DOHH2 (cell line): ENCODE data around the gene ZNF219.

Experiments
- EZH2phosphoT487 ChIP-seq: fragments of 200-600 bp; sonication (generic); IDR thresholded peaks from 2 replicates; pipeline ENCODE4 v1.6.1; 2017; ENCODE audit warnings: borderline replicate concordance, mild to moderate bottlenecking, antibody characterized with exemption, low read length, moderate library complexity, mixed read lengths
- TF ChIP-seq, protein P1 (sequence below): fragments of 200-600 bp; sonication (generic); IDR thresholded peaks from one replicate; pipeline ENCODE4 v1.5.1; 2014; ENCODE audit warnings: antibody characterized with exemption, mild to moderate bottlenecking, low read depth, low read length; ENCODE audit not compliant: poor library complexity, severe bottlenecking

DNA sequence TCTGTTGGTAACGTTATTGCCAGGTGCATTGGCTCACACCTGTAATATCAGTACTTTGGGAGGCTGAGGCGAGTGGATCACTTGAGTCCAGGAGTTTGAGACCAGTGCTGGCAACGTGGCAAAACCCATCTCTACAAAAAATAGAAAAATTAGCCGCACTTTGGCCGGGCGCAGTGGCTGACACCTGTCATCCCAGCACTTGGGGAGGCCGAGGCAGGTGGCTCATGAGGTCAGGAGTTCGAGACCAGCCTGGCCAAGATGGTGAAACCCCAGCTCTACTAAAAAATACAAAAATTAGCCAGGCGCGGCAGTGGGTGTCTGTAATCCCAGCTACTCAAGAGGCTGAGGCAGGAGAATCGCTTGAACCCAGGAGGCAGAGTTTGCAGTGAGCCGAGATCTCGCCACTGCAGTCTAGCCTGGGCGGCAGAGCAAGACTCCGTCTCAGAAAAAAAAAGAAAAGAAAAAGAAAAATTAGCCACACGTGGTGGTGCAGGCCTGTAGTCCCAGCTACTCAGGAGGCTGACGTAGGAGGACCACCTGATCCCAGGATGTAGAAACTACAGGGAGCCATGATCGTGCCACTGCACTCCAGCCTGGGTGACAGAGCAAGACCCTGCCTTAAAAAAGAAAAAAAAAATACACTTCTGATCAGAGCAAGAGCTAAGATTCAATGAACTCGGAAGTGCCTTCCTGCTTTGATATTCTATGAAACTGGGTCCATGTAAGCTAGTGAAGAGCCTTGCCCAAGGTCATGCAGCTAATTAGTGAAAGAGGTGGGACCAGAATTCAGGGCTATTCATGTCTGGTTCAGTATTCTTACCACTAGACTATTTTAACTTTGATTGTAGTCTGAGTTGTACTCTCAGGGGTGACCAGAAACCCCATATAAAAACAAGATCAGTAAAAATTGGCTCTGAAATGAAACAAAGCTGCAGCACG, 45.0 kb downstream of the ZNF219 start:
- TF ChIP-seq, protein P1, sequence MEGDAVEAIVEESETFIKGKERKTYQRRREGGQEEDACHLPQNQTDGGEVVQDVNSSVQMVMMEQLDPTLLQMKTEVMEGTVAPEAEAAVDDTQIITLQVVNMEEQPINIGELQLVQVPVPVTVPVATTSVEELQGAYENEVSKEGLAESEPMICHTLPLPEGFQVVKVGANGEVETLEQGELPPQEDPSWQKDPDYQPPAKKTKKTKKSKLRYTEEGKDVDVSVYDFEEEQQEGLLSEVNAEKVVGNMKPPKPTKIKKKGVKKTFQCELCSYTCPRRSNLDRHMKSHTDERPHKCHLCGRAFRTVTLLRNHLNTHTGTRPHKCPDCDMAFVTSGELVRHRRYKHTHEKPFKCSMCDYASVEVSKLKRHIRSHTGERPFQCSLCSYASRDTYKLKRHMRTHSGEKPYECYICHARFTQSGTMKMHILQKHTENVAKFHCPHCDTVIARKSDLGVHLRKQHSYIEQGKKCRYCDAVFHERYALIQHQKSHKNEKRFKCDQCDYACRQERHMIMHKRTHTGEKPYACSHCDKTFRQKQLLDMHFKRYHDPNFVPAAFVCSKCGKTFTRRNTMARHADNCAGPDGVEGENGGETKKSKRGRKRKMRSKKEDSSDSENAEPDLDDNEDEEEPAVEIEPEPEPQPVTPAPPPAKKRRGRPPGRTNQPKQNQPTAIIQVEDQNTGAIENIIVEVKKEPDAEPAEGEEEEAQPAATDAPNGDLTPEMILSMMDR = no peak
- no peak for TF ChIP-seq EZH2phosphoT487
